ENCODE measurements around the gene SHC4. TPM values are rescaled to one million over a fixed set of nuclear protein-coding genes. Genes with fewer than 3 reads are reported as not detected.

Gene SHC4, protein sequence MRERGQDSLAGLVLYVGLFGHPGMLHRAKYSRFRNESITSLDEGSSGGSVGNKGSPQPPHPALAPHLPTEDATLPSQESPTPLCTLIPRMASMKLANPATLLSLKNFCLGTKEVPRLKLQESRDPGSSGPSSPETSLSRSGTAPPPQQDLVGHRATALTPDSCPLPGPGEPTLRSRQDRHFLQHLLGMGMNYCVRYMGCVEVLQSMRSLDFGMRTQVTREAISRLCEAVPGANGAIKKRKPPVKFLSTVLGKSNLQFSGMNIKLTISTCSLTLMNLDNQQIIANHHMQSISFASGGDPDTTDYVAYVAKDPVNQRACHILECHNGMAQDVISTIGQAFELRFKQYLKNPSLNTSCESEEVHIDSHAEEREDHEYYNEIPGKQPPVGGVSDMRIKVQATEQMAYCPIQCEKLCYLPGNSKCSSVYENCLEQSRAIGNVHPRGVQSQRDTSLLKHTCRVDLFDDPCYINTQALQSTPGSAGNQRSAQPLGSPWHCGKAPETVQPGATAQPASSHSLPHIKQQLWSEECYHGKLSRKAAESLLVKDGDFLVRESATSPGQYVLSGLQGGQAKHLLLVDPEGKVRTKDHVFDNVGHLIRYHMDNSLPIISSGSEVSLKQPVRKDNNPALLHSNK
- polyA plus RNA-seq, result under 1 TPM in 2 of 3 donors, not detected in 1; 0.10 to 0.19 TPM

DNA sequence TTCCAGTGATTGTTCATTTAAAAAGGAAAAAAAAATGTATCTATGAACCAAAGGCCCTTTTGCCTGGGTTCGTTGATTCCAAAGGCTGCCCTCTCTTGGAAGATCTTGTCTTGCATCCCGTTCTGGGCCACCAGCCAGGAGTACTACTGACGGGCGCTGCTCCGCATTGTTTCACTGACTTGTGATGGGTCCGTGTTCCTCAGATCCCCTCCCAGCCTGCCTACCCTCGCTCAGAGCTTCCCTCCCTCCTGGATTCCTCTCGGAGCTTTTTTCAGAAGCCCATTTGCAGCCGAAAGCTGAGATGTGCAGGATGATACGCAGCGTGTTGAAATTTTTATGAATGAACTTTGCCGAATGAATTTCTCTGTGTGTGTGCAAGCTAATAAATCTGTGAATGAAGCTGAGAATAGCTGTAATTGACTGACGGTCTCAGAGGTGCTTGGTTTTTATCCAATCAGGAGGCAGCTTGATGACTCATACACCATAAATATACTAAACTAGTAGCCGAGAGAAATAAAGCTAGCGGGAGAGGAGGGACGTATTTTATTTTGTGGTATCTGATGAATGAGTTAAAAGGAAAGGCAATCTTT, at the start of gene SHC4:
Gene SHC4 (minus strand): TSS at position 396 of the 590 bp plus-strand sequence. CDS start 904 bp downstream, outside the sequence.
- Mint-ChIP-seq H3K9me3 (no peaks in the 10 kb centered on the region), H3K4me1 (peaks cover 48 to 49% of the 10 kb centered on the region in 2 donors), H3K36me3 (no peaks in the 10 kb centered on the region), H3K27ac (peak within 1 kb of the TSS in 2 of 6 donors; percentile 16 to 52), H3K27me3 (ENCODE audit: low read depth in 3 of 3) (peaks cover 2 to 3% (median 3%) of the 10 kb centered on the region in 3 donors), H3K4me3 (peak within 1 kb of the TSS; percentile 81 to 90 (median 88))
- peak; percentile 24 to 48 (median 29) for DNase-seq

- H3K27ac Mint-ChIP-seq, result no peak overlapping the region
- peaks cover 0 to 5% (median 0%) of the 10 kb centered on the region in 6 donors for H3K9me3 Mint-ChIP-seq
- H3K36me3 Mint-ChIP-seq, result peaks cover 10 to 48% (median 46%) of the 10 kb centered on the region in 3 donors
- H3K4me1 Mint-ChIP-seq, result no peaks in the 10 kb centered on the region
- DNase-seq, result no peak
- H3K4me3 Mint-ChIP-seq, result no peak overlapping the region
- peaks cover 0 to 3% (median 0%) of the 10 kb centered on the region in 3 donors for H3K27me3 Mint-ChIP-seq (ENCODE audit: low read depth in 3 of 3)
Observed at GRCh38 chr15:48999314-48999713, 35.6 kb upstream of the SHC4 start.

DNA sequence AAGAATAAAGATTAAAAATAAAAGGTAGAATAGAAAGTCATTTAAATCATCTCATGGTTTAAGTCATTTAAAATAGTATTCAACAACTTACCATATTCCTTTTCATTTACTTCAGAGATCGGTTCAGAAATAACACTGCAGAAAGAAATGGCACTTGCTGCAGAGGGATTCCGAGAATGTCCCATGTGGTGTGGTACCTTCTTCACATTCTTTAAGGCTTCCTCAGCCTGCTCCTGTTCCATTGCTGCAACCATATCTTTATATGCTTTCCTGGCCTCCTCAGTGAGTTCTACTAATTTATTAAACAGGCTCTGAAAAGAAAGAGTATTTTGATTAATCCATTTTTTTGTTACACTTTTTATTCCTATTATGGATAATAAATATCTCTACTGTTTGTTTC, 32.6 kb upstream of the SHC4 start:
- Mint-ChIP-seq H3K27ac (no peak overlapping the region), H3K9me3 (no peaks in the 10 kb centered on the region), H3K4me1 (no peaks in the 10 kb centered on the region), H3K36me3 (peaks cover 29 to 56% (median 39%) of the 10 kb centered on the region in 3 donors), H3K27me3 (ENCODE audit: low read depth in 3 of 3) (peaks cover 0 to 1% (median 0%) of the 10 kb centered on the region in 3 donors), H3K4me3 (no peak overlapping the region)
- no peak for DNase-seq

DNA sequence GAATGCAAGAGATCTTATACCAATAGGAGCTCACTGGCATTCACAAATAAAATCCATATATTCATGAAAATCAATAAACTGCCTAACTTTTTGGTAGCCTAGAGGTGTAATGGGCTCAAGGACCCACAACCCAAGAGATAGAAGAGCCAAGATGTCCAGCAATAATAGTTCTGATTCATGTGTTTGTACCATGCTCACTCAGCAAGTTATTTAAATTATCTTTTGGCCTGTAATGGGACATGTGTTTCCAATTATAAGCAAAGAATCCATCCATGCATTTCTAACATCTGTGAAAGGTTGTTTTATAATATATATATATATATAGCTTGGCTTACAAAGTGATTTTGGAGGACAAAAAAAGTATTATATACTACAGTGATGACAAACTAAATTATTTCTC, 29.7 kb upstream of the SHC4 start:
- Mint-ChIP-seq H3K36me3 (peaks cover 19 to 45% (median 29%) of the 10 kb centered on the region in 3 donors), H3K4me1 (no peaks in the 10 kb centered on the region), H3K9me3 (no peaks in the 10 kb centered on the region), H3K27ac (no peak overlapping the region), H3K27me3 (ENCODE audit: low read depth in 3 of 3) (peaks cover 0 to 1% (median 0%) of the 10 kb centered on the region in 3 donors), H3K4me3 (no peak overlapping the region)
- DNase-seq, result no peak

DNA sequence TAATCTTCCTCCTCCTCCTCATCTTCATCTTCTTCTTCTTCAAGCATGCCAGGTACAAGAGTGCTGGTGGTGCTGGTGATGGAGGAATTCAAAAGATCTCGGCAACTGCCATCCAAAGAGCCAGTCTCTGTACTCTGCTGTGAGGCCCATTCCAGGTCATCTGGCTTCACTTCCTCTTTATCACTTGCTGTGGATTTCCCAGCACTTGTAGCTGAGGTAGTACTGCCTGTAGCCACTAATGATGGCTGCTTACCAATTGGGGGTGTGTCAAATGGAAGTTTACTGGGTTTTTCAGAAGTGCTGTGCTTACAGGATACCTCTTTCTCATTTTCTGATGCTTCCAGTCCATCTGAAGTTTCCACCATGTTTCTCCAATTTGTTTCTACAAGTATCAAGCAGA, 28.8 kb upstream of the SHC4 start:
- Mint-ChIP-seq H3K4me3 (no peak overlapping the region), H3K27ac (peak overlapping the region in 1 of 6 donors; percentile 21), H3K36me3 (peaks cover 17 to 47% (median 29%) of the 10 kb centered on the region in 3 donors)

DNA sequence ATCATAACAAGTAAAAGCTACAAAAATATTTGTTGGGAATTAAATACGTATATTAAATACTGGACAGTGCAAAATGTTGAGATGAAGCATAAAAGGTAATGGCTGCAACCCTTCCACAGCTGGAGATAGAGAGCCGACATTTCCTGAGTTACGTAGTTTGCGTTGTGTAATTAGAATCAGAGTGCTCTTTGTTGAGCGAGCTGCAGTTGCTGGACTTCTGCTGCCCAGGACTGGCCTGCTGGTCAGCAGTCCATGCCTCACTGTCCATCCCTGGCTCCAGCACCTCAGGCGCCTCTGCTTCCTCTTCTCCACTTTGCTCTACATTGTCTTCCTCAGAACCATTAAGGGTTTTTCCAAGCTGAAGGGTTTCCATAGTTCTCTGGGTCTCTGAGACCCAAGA, 28.4 kb upstream of the SHC4 start:
- Mint-ChIP-seq H3K9me3 (no peaks in the 10 kb centered on the region), H3K4me3 (no peak overlapping the region), H3K27me3 (ENCODE audit: low read depth in 3 of 3) (peaks cover 0 to 1% (median 0%) of the 10 kb centered on the region in 3 donors), H3K36me3 (peaks cover 15 to 43% (median 27%) of the 10 kb centered on the region in 3 donors), H3K27ac (no peak overlapping the region), H3K4me1 (no peaks in the 10 kb centered on the region)
- no peak for DNase-seq

More for the DNA sequence above, 28.8 kb upstream of the SHC4 start:
- no peak for DNase-seq
- Mint-ChIP-seq H3K9me3 (no peaks in the 10 kb centered on the region), H3K4me1 (no peaks in the 10 kb centered on the region), H3K27me3 (ENCODE audit: low read depth in 3 of 3) (peaks cover 0 to 1% (median 0%) of the 10 kb centered on the region in 3 donors)

- Mint-ChIP-seq H3K9me3 (no peaks in the 10 kb centered on the region), H3K4me1 (no peaks in the 10 kb centered on the region), H3K27me3 (ENCODE audit: low read depth in 3 of 3) (no peaks in the 10 kb centered on the region), H3K27ac (no peak overlapping the region), H3K36me3 (peaks cover 7 to 26% (median 18%) of the 10 kb centered on the region in 3 donors), H3K4me3 (no peak overlapping the region)
- no peak for DNase-seq
Observed at GRCh38 chr15:48989170-48989569, 25.5 kb upstream of the SHC4 start.

- H3K4me1 Mint-ChIP-seq, result no peaks in the 10 kb centered on the region
- H3K9me3 Mint-ChIP-seq, result no peaks in the 10 kb centered on the region
- H3K27ac Mint-ChIP-seq, result no peak overlapping the region
Observed at GRCh38 chr15:48987142-48987541, 23.4 kb upstream of the SHC4 start.

GRCh38 chr15:48986240-48986639, 22.5 kb upstream of the SHC4 start:
- Mint-ChIP-seq H3K27me3 (ENCODE audit: low read depth in 3 of 3) (peaks cover 0 to 3% (median 0%) of the 10 kb centered on the region in 3 donors), H3K27ac (no peak overlapping the region), H3K36me3 (peaks cover 0 to 11% (median 0%) of the 10 kb centered on the region in 3 donors), H3K4me3 (no peak overlapping the region), H3K9me3 (no peaks in the 10 kb centered on the region), H3K4me1 (no peaks in the 10 kb centered on the region)
- no peak for DNase-seq

More at GRCh38 chr15:48987142-48987541, 23.4 kb upstream of the SHC4 start:
- Mint-ChIP-seq H3K4me3 (no peak overlapping the region), H3K36me3 (peaks cover 0 to 15% (median 2%) of the 10 kb centered on the region in 3 donors), H3K27me3 (ENCODE audit: low read depth in 3 of 3) (no peaks in the 10 kb centered on the region)
- DNase-seq, result no peak

DNA sequence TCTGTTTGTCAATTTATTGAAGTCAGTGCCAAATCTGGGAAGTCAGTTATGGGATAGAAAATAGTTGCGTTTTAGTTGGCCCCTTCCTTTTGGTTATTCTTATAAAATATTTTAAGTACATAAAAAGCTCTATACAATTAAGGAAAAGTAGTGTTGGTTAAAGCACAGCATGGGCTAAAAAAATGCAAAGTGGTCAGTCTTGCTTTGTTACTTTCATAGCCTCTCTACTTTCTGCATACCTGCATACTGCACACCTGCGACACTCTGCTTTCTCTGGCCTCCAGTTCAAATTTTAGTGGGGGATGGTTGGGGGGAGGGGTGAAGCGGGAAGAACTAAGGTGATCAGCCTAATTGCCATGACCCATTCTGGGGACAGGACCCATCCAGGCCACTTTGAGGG, 21.8 kb upstream of the SHC4 start:
- Mint-ChIP-seq H3K4me3 (no peak overlapping the region), H3K4me1 (no peaks in the 10 kb centered on the region), H3K9me3 (no peaks in the 10 kb centered on the region), H3K27me3 (ENCODE audit: low read depth in 3 of 3) (peaks cover 0 to 4% (median 0%) of the 10 kb centered on the region in 3 donors), H3K27ac (no peak overlapping the region), H3K36me3 (peaks cover 0 to 7% (median 0%) of the 10 kb centered on the region in 3 donors)
- no peak for DNase-seq

DNA sequence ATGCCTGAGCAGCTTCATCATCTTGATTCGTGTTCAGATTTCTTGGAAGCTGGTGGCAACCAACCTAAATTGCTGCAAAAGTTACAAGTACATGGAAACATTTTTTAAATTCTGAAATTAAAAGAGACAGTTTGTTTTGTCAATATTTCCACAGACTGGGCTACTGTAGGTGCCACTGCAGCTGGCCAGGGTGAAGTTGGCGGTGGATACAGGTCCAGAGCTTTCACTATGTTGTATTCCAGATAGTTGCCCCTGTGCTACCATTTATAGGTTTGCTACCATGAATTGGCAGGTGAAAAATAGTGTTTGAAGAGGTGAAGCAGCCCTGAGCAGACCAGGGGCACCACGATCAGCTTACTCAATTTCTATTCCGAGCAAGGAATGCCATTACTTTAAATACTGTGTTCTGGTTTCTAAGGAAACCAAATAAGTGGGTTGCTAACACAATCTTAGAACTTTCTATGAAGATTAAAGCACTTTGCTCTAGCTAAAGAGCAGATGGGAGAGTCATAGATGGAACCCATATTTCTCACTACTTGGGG, 21.2 kb upstream of the SHC4 start:
- DNase-seq, result no peak
- no peaks in the 10 kb centered on the region for H3K9me3 Mint-ChIP-seq
- H3K36me3 Mint-ChIP-seq, result peaks cover 0 to 4% (median 0%) of the 10 kb centered on the region in 3 donors
- peaks cover 0 to 4% (median 1%) of the 10 kb centered on the region in 3 donors for H3K27me3 Mint-ChIP-seq (ENCODE audit: low read depth in 3 of 3)
- no peak overlapping the region for H3K4me3 Mint-ChIP-seq
- no peaks in the 10 kb centered on the region for H3K4me1 Mint-ChIP-seq
- H3K27ac Mint-ChIP-seq, result no peak overlapping the region

DNA sequence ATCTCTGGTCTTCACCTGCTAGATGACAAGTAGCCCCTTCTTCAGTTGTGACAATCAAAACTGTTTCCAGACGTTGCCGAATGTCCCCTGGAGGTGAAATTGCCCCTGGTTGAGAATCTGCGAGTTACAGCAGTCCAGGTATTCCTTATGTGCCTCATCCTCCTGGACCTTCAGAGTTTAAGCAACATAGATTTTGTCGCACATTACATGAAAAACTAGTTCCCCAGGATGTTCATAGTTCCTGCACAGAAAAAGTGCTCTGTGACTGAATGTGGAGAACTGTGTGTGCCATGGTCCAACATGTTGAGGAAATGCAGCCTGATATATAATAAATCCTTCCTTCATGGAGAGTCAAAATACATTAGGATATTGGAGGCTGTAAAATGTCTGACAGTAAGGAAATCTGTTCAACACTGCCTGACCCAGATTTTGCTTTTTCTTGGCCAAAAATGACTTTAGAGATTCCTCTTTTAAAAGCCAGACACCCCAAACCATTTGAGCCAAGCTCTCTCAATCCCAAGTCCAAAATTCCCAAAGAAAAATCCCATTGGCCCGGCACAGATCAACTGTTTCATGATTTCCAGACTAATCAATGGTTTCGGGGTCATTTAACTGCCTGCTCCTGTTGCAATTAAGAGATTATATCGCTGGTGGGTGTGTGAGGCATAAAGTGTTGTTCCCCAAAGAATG, 20.4 kb upstream of the SHC4 start:
- DNase-seq, result no peak
- H3K27ac Mint-ChIP-seq, result no peak overlapping the region
- H3K27me3 Mint-ChIP-seq (ENCODE audit: low read depth in 3 of 3), result peaks cover 0 to 4% (median 4%) of the 10 kb centered on the region in 3 donors
- no peaks in the 10 kb centered on the region for H3K4me1 Mint-ChIP-seq
- no peaks in the 10 kb centered on the region for H3K9me3 Mint-ChIP-seq
- peaks cover 0 to 4% (median 0%) of the 10 kb centered on the region in 3 donors for H3K36me3 Mint-ChIP-seq
- no peak overlapping the region for H3K4me3 Mint-ChIP-seq

DNA sequence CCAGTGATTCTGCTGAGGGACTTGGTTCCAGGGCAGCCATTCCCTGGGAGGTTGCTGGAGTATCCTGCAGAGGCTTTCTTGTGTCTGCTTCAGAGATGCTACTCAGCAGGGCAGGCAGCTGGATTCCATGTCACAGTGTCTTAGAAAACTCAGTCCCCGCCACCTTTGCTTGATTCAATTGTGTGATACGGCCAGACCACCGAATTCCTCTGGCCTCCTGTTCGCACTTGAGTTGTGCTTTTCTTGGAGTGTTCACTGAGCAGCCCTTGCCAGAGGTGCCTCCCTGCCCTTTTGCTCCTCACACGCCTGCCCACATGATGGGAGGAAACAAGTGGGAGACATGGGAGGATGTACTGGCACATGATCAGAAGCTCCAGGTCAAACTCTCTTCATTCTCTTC, 19.6 kb upstream of the SHC4 start:
- H3K27ac Mint-ChIP-seq, result no peak overlapping the region
- no peak overlapping the region for H3K4me3 Mint-ChIP-seq
- no peaks in the 10 kb centered on the region for H3K9me3 Mint-ChIP-seq
- H3K27me3 Mint-ChIP-seq (ENCODE audit: low read depth in 3 of 3), result peaks cover 0 to 4% (median 4%) of the 10 kb centered on the region in 3 donors
- peaks cover 0 to 2% (median 0%) of the 10 kb centered on the region in 3 donors for H3K36me3 Mint-ChIP-seq
- no peaks in the 10 kb centered on the region for H3K4me1 Mint-ChIP-seq
- DNase-seq, result no peak

Measured in immature natural killer cell (primary cell).